HG03439 (cell line): ENCODE measurements around the gene ATXN7L1.
"Not testable (repeated sequence)": the region's sequence is repeated elsewhere in the genome, so short reads cannot be mapped to it uniquely, and the experiment has no call there.

Source experiments
- ATAC-seq: cut with Tn5 transposase; IDR thresholded peaks from one replicate; pipeline ENCODE4 v1.9.1; 2021; ENCODE audit warnings: mild to moderate bottlenecking, moderate library complexity; ENCODE audit not compliant: unreplicated experiment

The ATXN7L1 gene

DNA sequence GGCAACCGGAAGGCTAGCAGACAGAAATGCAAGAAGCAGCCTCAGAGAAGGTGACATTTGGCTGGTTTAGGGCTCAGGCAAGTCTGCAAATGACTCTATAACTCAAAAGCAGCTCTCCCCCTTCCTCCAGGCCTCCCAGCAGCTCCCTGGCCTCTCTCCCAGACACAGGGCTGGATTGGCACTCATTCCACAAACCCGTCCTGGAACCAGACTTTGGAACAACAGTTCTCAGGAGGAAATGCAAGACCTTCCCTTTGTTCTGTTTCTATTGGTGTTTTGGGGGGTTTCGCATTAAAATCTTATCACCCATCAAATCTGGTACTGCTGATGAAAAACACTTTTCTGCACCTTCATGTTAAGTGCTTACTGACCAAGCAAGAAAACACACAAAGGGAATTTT is 254.8 kb downstream of the ATXN7L1 start:
- no peak for ATAC-seq

DNA sequence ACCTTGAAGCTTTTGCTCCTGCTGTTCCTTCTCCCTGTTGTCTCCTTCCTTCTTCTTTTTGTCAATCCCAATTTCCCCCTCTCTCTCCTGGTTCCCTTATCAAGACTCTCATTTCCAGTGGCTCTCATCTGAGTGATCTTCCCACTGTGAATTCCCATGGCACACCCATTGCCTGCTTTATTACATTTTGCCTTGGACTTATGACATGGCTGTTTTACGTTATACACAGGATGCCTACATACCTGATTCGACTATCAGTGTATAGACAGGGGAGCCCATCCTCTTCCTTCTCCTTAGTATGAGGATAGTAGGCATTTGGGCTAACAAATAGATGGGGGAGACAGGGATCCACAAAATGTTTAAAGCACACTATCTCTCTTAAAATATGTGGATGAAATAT is 255.2 kb downstream of the ATXN7L1 start:
- ATAC-seq: no peak

DNA sequence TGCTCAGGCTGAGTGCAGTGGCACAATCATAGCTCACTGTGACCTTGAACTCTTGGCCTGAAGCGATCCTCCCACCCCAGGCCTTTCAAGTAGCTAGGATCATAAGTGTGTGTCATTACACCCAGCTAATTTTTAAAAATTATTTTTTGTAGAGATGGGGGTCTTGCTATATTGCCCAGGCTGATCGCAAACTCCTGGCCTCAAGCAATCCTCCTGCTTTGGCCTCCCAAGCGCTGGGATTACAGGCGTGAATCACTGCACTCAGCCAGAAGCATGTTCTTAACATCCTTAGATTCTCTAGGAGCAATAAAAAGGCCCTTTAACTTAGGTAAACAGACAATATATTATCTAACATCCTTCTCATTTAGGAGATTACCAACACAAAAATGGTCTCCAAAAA is 256.8 kb downstream of the ATXN7L1 start:
- no peak for ATAC-seq

DNA sequence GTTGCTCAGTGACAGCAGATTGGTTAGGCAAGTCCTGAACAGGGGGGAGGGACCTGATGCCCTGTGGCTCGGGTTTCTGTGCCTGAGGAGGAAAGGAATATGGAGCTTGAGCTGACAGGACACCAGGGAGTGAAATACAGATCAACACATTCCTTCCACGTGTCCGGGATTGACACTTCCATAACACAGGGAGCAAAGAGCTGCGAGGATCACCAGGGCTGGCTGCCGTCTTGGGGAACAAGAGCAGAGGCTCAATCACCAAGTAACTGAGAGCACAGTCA is 258.4 kb downstream of the ATXN7L1 start:
- no peak for ATAC-seq

DNA sequence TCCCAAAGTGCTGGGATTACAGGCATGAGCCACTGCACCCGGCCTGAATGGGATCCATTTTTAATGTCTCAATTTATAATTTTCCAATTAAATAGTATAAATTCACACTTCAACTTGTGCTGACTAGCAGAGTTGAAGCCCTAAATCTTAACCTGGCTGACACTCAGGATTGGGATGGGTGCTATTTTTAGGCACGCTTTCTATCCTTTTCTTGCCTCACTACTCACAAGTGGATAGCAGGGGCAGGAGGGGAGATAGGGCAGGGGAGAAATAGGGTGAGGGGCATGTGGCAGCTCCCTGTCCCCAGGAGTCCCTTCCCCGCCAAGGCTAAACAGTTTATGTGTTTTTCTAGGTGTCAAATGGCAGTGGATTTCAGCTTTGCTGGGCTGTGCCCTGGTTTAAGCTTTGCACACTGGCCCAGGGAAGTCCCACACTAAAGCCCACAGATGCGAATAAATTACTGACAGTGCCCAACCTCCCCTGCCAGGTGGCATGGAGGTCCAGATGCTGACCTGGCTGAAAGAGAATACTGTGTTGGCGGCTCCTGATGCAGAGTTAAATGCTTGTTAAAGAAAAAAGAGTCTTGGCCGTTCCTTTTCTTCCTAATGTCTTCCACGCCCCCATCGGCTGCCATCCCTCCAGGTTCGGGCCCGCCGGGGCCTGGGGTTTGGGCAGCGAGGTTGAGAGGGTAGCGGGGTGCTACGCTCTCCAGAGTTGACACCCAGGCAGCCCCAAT is 259.0 kb downstream of the ATXN7L1 start:
- ATAC-seq: no peak

DNA sequence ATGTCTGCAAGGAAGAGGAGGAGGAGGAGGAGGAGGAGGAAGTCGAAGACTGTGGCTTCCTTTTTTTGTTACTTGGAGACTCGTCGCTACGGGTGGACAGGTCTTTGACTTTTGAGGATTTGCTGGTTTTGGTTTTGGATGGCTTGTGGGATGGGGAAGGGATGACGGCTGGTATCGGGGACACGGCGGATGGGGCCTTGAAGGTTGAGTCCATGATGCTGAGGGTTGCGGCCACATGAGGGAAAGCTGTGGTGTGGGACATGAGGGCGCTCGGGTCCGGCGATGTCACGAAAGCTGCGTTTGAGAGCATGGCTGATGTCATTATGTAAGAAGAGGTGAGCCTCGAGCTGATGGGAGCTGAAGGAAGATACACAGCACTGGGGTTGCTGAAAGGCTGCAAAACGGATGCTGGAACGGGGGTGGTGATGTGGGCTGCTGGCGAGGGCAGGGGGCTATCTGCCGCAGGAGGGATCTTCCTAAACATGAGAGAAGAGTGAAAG is 262.0 kb downstream of the ATXN7L1 start:
- ATAC-seq: no peak

DNA sequence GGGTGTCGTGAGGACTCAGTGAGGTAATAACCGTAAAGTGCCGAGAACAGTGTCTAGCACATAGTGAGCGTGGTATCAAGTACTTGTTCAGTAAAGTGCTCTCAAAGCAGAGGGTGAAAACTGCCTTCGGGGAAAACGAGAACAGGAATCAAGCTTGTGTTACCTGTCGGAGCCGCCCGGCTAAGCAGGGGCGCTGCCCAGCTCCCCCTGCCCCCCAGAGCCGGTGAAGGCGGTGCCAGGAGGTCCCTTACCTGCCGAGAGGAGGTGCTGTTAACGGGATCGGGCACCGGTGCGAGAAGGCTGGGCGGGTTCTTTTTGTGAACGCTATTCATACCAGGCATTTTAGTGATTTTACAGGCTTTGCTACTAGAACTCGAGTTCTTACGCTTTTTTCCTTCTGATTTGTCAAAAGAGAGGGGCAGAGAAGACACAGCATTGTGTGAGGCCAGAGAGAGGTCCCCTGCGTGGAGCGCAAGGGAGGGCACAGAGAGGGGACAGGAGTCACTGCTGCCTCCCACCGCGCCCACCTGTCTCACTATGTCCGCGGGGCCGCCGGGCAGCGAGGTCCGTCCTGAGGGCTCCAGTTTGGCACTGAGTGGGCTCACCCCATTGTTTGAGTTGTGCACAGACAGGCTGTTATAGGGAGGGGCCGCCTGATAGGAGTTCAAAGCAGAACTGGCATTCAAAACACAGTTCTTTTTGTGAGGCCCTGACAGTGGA is 262.6 kb downstream of the ATXN7L1 start:
- no peak for ATAC-seq

DNA sequence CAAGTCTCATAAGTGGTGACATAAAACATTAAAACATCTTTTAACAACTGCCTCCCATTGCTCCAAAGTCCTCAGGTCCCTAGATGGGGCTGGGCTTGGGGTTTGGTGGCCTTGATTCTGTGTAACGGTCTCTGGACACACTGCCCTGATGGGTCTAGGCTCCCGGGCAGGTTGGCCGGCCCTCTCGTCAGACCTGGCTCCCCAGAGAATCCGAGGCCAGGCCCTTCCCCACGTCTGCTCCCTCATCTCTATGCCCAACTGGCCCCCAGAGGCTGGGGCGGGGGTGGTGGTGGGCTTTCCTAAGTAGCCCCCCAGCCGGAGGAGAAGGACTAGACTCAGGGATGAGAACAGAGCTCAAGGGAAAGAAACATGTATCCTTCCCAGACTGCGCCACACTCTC is 263.6 kb downstream of the ATXN7L1 start:
- ATAC-seq: no peak

DNA sequence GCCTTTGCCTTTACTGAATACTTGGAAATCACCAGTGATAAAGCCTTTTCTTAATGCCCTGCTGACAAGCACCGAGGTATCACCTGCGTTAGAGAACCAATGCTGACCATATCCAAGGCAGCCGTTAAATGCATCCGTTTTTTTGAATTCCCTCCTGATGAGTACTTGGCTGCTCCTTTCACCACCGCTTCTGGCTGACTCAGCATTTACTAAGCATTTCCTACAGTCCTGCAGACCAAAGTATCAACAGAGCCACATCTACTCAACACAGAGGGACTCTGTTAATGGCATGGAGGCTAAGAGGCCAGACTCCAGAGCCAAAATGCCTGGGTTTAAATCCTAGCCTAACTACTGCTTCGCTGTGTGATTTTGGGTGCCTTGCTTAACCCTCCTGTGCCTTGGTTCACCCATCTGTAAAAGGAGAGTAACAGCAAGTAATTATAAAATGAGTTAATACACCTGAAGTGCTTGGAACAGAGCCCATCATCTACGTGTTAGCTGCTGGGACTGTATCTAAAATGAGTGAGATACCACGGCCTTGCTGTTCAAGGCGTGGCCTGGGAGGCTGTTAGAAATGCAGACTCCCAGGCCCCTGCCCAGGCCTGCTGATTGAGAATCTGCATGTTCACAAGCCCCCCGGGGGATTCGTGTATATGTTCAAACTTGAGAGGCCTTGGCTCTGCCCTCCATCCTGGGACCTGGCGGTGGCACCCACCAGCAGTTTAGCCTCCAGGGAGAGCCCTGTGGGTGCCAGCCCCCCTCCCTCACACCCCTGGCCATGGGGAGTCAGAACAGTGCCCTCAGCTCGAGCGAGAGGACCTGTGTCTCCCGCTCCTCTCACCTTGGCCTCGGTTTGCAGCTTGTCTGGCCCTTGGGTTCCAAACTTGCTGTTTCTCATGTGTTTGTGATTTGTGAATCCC is 264.3 kb downstream of the ATXN7L1 start:
- ATAC-seq: no peak

DNA sequence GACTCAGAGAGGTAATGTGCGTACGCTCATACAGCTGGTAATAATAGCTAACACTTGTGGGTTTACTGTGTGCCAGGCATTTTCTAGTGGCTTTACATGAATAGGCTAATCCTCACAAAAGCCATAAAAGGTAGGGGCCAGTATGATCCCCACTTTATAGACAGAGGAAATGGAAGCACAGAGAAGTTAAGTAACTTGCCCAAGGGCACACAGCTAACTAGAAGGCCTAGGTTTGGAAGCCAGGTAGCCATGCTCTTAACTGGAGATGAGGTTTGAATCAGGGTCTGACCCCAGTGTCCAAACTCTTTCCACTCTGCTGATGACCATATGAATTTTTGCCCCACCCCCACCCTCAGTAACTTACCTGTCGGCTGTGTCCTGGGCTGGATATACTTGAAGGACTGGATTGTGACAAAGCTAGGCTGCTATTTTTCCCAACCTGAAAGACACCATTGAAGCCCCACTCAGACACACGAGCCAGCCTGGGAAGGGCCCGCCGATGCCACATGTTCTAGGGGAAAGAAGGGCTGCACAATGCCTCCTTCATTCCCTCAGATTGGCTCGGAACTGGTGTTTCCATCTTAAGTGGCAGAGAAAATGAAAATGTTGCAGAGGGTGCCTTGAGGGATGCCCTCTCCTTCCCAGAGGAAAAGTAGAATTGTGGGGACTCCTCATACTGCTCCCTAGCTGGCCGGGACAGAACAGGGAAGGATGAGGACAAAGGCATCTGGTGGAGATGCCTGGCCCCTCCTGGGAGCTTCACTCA is 266.1 kb downstream of the ATXN7L1 start:
- ATAC-seq: no peak

DNA sequence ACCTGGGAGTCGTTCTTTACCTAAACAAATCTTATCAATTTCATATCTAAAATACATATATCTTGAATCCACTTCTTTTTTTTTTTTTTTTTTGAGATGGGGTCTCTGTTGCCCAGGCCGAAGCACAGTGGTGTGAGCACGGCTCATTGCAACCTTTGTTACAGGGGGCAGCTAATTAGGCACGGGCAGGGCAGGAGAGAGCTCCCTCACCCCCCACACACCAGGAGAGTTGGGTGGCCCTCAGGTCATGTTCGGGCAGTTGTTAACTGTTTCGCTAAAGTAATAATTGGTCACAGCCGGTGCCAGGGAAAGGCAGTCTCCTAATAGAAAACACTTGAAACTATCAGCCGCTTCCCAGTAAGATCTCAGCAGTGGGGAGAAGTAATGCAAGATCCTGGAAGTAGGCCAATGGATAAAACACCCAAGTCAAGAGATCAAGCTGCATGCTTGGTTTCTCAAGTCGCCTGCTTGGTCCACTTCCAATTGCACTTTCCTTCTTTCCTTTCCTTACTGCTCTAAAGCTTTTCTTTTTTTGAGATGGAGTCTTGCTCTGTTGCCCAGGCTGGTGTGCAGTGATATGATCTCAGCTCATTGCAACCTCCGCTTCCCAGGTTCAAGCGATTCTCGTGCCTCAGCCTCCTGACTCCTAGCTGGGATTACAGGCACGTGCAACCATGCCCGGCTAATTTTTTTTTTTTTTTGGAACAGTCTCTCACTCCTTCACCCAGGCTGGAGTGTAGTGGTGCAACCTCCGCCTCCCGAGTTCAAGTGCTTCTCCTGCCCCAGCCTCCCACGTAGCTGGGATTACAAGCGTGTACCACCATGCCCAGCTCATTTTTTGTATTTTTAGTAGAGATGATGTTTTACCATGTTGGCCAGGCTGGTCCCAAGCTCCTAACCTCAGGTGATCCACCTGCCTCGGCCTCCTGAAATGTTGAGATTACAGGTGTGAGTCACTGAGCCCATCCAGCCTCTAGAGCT is 273.8 kb downstream of the ATXN7L1 start:
- no peak for ATAC-seq

DNA sequence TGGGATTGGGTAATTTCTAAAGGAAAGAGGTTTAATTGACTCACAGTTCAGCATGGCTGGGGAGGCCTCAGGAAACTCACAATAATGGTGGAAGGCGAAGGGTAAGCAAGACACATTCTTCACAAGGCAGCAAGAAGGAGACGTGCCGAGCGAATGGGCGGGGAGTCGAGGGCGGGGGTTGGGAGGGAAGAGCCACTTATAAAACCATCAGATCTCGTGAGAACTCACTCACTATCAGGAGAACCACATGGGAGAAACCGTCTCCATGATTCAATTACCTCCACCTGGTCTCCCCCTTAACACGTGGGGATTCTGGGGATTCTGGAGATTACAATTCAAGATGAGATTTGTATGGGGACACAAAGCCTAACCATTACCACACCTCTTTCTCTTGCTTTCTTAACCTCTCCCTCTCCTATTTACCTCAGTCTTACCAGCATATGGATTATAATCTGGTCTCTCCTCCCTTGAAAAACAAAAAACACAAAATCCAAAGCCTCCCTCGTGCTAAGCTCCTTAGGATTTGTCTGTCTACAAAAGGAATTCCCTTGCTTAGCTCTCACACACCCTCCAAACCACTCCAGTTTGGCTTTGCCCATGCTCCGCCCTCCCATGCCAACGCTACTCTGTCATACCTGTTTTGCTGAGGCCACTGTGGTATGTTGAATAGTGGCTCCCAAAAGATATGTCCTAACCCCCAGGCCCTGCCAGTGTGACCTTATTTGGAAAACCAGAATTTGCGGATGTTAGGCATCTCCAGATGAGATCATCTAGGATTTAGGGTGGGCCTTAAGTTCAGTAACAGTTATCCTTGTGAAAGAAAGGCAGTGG is 275.5 kb downstream of the ATXN7L1 start:
- no peak for ATAC-seq

DNA sequence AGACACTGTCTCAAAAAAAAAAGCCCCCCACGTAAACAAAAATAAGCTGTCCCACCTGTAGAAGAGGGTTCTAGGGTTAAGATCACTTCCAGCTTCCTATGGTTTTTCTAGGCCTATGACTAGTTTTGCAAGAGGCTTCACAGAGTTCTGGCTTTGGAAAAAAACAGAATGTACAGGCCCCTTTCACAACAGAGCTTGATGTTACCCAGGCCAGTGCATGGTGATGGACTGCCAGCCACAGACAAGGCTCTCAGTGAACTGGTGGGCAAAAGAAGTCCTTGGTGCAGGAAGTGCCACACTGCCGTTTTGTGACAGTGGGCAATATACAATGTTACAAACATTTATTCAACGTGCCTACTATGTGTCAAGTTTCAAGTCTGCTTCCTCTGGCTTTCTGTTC is 276.8 kb downstream of the ATXN7L1 start:
- ATAC-seq: no peak

DNA sequence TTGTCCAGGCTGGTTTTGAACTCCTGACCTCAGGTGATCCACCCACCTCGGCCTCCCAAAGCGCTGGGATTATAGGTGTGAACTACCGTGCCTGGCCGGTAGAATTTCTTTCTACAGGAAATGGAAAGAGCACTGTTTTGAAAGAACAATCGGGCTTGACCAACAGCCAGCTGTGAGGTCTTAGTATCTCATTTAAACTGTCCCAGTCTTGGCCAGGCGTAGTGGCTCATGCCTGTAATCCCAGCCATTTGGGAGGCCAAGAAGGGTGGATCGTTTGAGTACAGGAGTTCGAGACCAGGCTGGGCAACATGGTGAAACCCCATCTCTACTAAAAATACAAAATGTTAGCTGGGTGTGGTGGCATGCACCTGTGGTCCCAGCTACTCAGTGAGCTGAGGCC is 277.3 kb downstream of the ATXN7L1 start:
- ATAC-seq: not testable (repeated sequence)

DNA sequence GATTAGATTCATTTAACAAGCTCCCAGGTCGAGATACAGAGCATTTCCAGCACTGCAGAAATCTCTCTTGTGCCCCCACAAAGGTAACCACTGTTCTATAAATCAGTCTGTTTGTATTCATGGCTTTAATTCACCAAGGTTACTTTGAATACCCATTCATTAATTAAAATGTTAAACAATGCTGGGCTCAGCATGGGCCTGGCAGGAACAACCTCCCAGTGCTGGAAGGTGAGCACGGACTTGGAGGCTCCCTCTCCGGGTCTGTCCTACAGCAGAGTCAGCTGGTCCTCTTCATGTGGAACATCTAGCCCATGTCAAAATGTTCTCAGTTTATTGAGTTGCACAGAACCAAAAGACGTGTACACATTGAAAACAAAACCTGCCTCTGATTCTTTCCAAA is 279.5 kb downstream of the ATXN7L1 start:
- ATAC-seq: no peak

DNA sequence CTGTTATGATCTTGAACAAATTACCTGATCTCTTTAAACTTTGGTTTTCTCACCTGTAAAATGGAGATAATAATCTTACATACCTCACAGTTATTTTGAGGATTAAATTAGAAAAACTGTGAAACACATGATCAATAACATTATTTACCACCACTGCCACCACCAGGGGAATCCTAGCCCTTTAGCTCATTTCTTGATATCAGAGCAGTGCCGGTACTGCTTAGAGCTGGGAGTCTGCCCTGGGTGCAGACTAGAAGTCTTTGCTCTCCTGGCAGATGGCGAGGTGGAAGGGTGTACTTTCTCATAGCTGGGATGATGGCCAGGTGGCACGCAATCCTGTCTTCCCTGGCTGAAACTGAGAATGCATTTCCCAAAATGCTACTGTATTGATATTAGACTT is 282.4 kb downstream of the ATXN7L1 start:
- ATAC-seq: no peak

DNA sequence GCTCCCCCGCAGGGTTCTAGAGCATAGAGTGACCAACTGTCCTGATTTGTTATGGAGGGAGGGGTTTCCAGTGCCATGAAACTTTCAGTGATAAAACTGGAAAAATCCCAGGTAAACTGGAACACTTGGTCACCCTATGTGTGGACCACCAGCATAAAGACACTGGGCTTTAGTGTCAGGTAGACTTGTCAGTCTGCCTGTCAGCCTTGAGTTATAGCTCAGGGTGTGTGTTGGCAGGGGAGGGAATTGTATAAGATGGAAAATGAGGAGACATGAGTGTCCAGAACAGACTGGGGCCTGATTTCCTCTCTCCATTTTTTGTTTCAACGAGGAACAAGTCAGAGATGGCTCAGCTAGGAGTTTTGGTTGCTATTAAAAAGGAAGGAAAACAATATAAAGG is 284.9 kb downstream of the ATXN7L1 start:
- ATAC-seq: no peak

DNA sequence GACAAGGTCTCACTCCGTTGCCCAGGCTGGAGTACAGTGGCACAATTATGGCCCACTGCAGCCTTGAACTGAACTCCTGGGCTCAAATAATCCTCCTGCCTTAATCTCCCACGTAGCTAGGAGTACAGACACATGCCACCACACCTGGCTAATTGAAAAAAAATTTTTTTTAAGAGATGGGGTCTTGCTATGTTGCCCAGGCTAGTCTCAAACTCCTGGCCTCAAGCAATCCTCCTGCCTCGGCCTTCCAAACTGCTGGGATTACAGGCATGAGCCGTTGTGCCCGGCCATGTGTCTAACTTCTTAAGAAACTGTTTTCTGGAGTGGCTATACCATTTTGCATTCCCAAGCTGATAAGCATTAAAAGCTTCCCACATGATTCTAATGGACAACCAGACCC is 285.6 kb downstream of the ATXN7L1 start:
- ATAC-seq: no peak
